Stimulated activated CD4-positive, alpha-beta T cell treated with anti-CD3 and anti-CD28 coated beads, Interleukin-15, amount 100 ng/mL, for 1 hour (primary cell): ENCODE data around the gene SF3B6.

Experiments
- DNase-seq, 2 donors: peaks; one replicate each; pipeline ENCODE4 v3.0.0-alpha.2; 2020; ENCODE audit warnings: low read depth in 1 of 2, low spot score in 1 of 2

Gene SF3B6

DNA sequence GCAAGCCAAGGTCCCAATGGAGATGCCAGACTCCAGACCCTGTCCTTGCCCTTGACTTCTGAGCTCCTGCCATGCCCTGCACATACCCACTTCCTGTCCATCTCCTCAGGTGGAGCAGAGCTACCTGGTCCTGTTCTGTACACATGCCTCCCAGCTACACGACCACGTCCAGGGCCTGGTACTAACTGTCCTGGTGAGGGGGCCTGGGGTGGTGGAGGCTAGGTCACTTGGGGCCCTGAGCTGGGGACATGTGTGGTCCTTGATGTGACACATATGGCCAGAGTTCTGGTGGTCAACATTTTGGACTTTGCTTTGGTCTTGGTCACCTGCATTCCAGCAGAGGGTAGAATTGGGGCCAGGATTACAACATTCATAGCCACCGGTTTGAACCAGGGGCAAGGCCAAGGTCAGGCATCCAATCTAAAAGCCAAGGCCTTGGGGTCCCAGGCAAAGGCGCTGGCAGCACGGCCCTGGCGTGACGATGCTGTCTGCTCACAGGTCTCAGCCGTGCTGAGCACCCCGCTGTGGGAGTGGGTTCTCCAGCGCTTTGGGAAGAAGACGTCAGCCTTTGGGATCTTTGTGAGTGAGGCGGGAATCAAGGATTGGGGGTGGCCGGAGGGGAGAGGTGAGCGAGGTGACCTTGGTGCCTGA lies 53.7 kb downstream of the SF3B6 start:
- no peak for DNase-seq

DNA sequence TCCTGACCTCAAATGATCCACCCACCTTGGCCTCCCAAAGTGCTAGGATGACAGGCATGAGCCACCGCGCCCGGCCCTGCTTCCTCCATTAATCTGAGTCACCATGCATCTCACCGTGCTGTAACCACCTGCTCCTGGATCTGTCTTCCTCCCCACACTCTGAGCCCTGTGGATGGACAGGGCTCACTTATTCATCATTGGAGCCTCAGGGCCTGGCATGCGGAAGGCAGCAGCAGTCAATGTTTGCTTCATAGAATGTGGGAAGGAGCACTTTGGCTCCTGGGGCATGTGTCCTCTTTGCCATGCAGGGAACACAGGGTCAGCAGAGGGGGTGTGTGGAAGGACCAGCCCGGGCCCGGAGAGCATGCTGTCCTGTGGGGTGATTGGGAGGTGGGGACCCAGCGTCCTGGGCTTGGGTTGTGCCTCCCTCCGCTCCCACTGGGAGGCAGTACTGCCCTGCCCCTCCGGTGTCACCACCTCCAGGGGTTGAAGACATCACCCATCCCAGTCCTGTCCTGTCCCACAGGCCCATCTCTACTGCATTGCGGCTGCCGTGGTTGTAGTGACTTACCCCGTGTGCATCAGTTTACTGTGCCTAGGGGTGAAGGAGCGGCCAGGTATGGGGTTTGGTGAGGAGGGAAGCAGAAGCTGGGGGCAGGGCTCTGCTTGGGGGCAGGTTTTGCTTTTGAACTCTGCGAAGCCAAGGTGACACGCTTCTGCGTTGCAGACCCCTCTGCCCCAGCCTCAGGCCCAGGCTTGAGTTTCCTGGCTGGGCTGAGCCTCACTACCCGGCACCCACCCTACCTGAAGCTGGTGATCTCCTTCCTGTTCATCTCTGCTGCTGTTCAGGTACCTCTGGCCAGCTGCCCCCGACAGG lies 54.8 kb downstream of the SF3B6 start:
- no peak for DNase-seq

DNA sequence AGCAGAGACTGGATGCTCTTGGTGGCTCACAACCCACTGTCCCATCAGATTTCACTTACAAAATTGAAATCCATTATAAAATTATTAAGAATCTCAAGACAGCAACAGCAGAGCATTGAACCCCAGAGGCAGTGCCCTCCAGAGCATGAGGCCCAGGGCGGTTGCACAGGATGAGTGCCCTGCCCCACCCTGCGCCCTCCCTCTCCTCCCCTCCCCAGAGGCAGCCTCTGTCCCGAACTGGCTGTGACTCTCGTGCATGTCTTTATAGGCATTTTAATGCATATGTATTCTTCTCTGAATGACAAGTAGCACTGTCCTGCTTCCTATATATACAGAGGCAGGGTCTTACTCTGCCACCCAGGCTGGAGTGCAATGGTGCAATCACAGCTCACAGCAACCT lies 55.9 kb downstream of the SF3B6 start:
- no peak for DNase-seq

DNA sequence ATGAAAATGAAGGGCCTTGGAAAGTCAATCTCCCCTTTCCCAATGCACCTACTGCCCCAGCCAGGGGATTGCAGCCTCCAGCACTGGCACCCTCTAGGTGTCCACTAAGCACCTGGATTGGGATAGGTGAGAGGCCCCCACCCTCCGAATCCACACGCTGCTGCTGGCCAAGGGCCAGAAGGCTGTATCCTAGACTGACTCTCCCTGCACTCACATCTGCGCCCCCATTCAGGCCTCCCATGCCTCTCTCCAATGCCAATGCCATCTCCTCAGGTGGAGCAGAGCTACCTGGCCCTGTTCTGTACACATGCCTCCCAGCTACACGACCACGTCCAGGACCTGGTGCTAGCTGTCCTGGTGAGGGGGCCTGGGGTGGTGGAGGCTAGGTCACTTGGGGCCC lies 56.4 kb downstream of the SF3B6 start:
- DNase-seq = no peak

DNA sequence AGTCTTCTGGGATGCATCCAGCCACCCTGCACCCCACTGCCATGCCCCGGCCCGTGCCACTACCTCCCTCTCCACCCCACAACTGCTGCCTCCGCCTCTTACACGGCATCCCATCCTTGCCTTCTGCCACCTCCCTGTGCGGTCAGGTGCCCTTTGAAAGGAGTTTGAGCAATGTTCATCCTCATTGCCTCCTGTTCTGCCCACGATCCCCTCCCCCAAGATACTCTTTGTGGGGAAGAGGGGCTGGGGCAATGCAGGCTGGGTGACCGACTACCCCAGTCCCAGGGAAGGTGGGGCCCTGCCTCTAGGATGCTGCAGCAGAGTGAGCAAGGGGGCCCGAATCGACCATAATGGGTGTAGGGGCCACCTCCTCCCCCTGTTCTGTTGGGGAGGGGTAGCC lies 57.9 kb downstream of the SF3B6 start:
- no peak for DNase-seq

DNA sequence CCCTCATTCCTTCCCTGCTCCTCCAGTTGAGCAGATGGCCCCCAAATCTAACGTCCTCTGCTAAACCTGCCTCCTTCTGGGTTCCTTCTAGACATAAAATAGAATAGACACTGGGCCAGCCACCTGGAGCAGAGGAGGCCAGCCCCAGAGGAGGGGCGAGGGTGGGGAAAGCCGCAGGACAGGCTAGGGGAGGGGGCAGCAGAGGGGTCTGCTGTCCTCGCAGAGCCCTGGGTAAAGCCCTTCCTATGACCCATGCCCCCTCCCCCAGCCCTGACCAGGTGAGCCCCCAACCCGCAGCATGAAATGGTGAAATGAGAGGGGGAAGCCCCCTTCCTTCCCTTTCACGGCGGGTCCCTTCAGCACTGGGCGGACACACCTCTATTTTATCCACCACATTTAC lies 58.4 kb downstream of the SF3B6 start:
- no peak for DNase-seq
